SIG-M5 treated with dmso at 0.1 percent for 504 hours (cell line): ENCODE data around the gene RPL9.
"Not testable (repeated sequence)": the region's sequence is repeated elsewhere in the genome, so short reads cannot be mapped to it uniquely, and the experiment has no call there.

Experiments
- DNase-seq: peaks from one replicate; lab custom pipeline; 2025; ENCODE audit not compliant: unreplicated experiment; lab: John Stamatoyannopoulos, UW

Gene RPL9

DNA sequence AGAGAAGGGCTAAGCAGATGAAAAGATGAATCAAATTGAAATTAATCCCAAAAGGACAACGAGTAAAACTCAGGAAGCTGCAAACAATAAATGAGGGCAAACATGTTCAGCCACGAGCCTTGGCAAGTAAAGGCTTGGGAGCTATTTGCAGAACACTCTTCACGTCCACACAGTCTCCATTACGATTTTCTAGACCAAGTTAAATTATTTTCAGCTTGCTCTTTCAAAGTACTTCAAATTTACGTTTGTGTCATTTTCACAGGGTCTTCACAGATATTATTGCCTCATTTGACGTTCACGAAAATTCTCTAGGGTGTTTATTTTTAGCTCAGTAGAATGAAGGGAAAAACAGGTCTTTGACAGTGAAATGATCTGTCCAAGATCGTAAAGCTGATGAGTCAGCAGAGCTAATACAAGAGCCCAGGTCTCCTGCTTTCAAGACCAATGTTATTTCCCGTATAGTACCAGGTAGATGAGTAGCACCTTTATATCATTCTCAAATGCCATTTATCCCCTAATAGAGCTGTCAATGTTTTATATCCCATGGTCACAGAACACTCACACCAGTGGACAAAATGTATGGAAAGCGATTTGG lies 31.1 kb downstream of the RPL9 start:
- DNase-seq, result no peak

DNA sequence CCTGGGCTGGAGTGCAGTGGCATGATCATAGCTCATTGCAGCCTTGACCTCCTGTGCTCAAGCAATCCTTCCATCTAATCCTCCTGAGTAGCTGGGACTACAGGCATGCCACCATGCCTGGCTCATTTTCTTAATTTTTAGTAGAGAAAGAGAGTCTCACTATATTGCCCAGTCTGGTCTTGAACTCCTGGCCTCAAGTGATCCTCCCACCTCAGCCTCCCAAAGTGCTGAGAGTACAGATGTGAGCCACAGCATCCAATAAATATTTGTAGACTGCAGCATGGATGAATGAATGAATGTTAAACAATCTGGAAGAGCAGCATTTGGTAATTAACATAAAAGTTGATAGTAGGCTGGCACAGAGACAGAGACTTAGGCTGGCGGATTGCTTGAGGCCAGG lies 32.0 kb downstream of the RPL9 start:
- no peak for DNase-seq

- DNase-seq, result not testable (repeated sequence)
Measured at GRCh38 chr4:39425297-39425696, 33.4 kb downstream of the RPL9 start.

DNA sequence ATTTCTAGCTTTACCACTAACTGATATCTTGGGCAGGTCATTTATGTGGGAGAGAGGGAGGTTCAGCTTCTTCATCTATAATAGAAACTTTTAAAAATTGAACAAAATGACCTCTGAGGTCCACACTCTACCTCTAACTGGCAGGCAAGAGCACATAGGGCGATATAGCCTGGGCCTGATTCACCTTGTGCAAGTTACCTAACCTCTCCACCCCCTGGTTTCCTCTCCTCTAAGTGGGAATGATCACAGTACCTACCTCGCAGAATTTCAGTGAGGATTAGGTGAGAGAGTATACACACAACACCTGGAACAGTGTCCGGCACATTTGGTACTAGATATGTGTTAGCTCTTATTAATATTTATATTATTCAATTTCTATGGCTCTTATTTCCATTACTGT lies 36.5 kb downstream of the RPL9 start:
- DNase-seq, result no peak

DNA sequence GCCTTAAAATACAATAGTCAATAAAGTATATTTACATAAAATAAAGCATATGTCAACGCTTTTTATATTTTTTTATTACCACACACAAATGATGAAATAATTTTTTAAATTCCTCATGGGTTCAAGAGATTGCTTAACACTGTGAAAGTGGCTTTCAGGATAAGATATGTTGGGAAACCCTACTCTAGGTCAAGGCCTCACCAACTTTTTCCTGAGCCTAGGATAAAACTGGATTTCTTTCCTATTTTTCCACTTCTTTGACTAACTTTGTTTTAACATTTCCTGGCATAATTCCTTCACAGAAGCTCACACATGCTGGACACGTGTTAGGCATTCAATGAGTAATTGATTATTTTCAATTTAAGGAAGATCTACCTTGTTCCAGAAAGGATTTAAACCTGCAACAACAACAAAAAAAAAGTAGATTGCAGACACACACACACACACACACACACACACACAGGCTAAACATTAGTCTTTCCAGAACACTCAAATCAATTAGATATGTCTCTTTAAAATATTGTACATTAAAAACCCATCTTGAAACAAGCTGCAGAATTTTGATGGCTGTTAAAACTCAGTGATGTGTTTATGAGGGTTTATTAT lies 42.9 kb downstream of the RPL9 start:
- no peak for DNase-seq

GRCh38 chr4:39411561-39411960 lies 47.2 kb downstream of the RPL9 start:
- DNase-seq, result not testable (repeated sequence)

- no peak for DNase-seq
Measured at GRCh38 chr4:39410415-39410814, 48.3 kb downstream of the RPL9 start.

GRCh38 chr4:39407584-39407885 lies 51.2 kb downstream of the RPL9 start:
- DNase-seq, result no peak

GRCh38 chr4:39406763-39407583 lies 51.7 kb downstream of the RPL9 start, which contains the start of gene KLB:
TSS of gene KLB (plus strand) at chr4:39406930. CDS start at chr4:39406950, 20 bp downstream.
- DNase-seq, result no peak
